Measurements from ENCODE around the gene RNF223. TPM values are rescaled to one million over a fixed set of nuclear protein-coding genes. Genes with fewer than 3 reads are reported as not detected.

RNF223 gene
- total RNA-seq, 1 donor, result not detected

DNA sequence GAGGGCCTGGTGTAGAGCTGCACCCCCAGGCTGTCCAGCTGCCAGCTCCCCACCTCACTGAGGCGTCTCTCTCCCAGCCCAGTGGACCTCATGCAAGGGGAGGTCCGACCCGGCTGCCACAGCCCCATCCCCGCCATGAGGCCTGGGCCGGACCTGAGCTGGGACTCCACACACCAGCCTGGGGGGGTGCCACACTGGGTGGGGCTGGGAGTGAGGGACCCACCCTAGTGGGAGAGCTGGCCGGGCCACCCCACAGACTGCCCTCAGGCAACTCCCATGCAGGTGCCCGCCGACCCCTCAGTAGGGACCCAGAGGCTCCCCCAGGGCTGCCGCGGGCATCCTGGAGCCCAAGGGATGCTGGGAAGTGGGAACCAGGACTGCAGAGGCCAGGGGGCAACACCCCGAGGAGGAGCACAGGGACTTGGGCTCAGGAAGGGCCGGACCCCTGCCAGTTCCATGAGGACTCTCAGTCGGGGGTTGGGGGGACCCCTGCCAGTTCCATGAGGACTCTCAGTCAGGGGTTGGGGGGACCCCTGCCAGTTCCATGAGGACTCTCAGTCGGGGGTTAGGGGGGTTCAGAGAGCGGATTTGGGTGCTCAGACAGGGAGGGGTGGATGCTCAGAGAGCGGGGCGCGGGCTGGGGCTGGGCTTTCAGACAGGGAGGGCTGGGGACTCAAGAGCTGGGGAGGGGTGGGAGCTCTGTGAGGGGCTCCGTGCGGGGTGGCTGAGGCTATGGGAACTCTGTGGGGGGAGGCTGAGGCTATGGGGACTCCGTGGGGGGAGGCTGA is 1.2 kb upstream of the RNF223 start:
- H3K4me3 ChIP-seq (ENCODE audit: low read depth, low read length), result no peak overlapping the region
- TF ChIP-seq, protein P1, sequence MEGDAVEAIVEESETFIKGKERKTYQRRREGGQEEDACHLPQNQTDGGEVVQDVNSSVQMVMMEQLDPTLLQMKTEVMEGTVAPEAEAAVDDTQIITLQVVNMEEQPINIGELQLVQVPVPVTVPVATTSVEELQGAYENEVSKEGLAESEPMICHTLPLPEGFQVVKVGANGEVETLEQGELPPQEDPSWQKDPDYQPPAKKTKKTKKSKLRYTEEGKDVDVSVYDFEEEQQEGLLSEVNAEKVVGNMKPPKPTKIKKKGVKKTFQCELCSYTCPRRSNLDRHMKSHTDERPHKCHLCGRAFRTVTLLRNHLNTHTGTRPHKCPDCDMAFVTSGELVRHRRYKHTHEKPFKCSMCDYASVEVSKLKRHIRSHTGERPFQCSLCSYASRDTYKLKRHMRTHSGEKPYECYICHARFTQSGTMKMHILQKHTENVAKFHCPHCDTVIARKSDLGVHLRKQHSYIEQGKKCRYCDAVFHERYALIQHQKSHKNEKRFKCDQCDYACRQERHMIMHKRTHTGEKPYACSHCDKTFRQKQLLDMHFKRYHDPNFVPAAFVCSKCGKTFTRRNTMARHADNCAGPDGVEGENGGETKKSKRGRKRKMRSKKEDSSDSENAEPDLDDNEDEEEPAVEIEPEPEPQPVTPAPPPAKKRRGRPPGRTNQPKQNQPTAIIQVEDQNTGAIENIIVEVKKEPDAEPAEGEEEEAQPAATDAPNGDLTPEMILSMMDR (IDR thresholded peaks at IDR 0.05; ENCODE audit: insufficient read depth, low read depth, low read length), result no peak
- DNase-seq (ENCODE audit: low read depth), result no peak

DNA sequence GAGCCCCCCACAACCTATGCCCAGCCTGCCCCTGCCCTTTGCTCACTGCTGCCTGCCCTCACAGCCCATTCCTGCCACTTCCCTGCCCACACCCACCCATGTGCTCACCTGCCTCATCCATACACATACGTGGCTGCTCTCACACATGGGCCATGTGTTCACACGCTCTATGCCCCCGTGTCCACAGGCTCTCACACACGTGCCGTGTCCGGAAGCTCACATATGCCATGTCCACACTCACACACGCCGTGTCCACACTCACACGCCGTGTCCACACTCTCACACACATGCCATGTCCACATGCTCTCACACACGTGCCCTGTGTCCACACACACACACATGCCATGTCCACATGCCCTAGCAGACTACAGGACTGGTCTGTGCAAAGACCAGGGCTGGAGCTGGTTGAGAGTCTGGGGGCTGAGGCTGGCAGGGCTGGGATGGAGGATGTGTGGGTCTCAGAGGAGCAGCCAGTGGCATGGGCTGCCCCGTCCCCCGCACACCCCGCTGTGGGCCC is 583 bp upstream of the RNF223 start:
- TF ChIP-seq, protein P1 (IDR thresholded peaks at IDR 0.05; ENCODE audit: insufficient read depth, low read depth, low read length), result no peak

DNA sequence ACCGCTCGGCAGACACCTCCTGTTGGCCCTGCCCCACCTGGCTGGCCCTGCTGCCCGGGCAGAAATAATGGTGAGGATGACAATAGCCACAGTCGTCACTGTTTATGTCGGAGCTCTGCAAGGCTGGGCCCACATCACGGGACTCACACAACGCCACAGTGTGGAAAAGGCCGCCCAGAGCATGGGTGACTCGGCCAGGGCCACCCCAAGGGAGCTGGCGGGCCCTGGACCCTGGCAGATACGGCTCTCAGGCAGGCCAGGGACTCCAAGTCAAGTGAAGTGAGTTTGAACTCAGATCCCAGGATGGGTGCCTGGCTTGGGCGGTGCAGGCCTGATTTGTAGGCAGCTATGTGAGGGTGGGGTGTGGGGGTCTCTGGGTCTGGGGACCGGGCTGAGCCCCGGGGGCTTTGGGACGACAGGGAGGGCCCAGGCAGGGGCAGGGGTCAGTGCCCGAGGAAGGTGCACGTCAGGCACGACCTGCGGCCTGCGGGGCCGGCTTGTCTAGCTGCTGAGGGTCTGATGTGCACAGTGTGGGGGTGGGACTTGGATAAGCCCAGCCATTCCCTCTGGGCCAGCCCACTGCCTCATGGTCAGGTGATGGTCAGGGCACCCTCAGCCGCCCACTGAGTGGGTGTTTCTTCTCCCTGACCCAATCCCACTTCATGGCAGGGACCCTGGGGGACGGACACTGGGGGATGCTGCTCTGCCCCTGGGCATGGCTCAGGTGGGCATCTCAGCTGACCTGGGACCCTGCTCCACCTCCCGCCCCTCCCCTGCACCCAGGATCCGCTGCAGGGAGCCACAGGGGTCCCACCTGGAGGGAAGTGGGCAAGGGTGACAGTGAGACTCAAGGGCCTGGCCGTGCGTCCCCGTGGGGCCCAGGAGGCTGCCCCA is 1.0 kb downstream of the RNF223 start:
- no peak for DNase-seq (ENCODE audit: low read depth)
- H3K4me3 ChIP-seq (ENCODE audit: low read depth, low read length), result no peak overlapping the region
- TF ChIP-seq, protein P1 (IDR thresholded peaks at IDR 0.05; ENCODE audit: insufficient read depth, low read depth, low read length), result no peak

More for the DNA sequence above, 583 bp upstream of the RNF223 start:
- DNase-seq (ENCODE audit: low read depth), result no peak
- no peak overlapping the region for H3K4me3 ChIP-seq (ENCODE audit: low read depth, low read length)

DNA sequence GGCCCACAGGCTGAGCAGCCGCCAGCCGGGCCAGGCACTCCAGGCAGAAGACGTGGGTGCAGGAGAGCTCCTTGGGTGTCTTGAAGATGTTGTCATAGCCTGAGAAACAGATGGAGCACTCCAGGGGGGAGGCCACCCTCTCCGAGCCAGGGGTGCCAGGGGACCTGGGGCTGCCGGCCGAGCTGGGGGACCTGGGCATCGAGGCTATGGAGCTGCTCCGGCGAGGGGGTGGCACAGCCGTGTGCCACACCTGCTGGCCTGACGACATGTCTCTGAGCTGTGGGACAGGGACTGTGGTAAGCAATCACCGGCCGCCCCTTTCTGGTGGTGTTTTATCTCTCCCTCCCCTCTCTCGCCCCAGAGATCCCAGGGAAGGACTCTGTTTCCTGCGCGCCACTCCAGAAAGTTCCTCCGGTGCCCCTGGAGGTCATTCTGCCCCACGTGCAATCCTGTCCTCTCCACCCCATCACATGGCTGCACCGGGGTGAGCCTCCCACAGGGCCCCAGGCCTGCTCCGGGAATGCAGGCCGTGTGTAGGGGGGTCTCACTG is 1.7 kb downstream of the RNF223 start:
- TF ChIP-seq, protein P1 (IDR thresholded peaks at IDR 0.05; ENCODE audit: insufficient read depth, low read depth, low read length), result no peak
- H3K4me3 ChIP-seq (ENCODE audit: low read depth, low read length), result no peak overlapping the region
- no peak for DNase-seq (ENCODE audit: low read depth)

DNA sequence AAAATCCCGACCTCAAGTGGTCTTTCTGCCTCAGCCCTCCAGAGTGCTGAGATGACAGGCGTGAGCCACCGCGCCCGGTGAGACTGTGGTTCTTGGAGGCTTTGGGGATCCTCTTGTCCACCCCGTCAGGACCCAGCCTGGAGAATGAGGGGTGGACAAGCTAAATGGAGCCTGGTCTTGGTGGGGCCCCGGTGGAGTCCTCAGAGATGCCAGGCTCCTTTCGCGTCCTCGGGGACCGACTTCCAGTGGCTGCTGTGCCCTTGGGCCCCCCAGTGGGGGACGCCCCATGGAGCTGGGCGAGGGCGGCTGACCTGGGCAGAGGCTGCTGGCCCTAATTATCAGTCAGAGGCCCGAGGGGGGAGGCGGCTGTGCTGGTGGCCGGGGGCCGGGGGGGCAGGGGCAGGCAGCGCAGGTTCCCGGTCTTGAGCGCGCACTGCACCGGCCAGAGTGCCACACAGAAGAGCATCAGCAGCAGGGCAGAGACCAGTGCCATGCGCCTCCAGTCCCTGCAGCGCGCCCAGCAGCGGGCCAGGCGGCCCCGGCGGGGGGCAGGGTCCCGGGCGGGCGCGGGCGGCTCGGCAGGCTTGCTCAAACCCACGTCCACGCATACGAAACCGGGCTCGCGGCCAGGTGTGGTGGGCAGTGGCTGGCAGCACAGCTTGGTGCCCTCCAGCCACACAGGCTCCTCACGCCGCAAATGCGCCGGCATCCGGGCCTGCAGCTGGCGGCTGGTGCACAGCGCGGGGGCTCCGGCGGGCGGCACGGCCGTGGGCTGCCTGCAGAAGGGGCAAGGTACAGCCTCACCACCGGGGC is 2.4 kb downstream of the RNF223 start:
- no peak for DNase-seq (ENCODE audit: low read depth)
- H3K4me3 ChIP-seq (ENCODE audit: low read depth, low read length), result no peak overlapping the region
- TF ChIP-seq, protein P1 (IDR thresholded peaks at IDR 0.05; ENCODE audit: insufficient read depth, low read depth, low read length), result no peak
